Measurements from ENCODE around the gene SRRM3. TPM values are rescaled to one million over a fixed set of nuclear protein-coding genes. Genes with fewer than 3 reads are reported as not detected.
"Not testable (repeated sequence)": the region's sequence is repeated elsewhere in the genome, so short reads cannot be mapped to it uniquely, and the experiment has no call there.

The SRRM3 gene
- total RNA-seq, 1 donor from 2014 or later, result 1.7 TPM

DNA sequence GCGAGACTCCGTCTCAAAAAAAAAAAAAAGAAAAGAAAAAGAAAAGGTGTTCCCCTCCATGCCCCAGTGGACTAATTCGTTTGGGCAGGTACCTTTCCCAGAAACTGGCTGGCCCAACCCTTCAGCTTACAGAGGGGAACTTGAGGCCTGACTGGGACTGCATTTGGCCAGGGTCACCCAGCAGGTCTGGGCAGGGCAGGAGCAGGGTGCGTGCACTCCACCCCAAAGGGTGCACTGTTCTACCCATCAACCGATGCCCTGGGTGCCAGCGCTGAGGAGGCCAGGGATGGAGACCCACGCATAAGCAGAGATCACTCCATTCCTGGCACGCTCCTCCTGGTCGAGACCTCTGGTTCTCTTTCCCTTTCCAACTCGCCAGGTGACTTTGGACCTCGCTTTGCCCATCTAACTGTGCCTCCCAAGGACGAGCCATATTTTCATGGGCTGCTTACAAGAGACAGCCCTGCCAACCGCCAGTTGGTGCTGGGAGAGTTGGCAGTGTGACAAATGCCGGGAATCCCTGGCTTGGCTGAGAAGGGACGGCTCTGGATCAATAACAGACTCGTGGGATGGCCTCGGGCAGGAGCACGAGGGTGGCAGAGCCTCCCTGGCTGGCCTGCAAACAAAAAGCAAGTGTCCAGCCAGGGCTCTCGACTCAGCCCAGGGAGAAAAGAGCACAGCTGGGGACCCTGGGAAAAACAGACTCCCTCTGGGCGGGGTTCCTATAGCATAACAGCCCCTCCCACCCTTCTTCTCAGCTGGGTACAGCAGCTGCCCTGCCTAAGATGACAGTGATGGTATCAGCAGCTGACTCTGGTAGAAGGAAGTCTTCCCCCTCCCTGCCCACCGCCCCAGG is 108.6 kb downstream of the SRRM3 start:
- no peaks in the 10 kb centered on the region for H3K27me3 Mint-ChIP-seq (ENCODE audit: low read depth, unreplicated experiment)
- peaks cover 5% of the 10 kb centered on the region for H3K4me1 ChIP-seq (ENCODE audit: insufficient read depth, low read length)
- no peak overlapping the region for H3K9ac ChIP-seq (ENCODE audit: low read length)
- H2AFZ ChIP-seq (ENCODE audit: low read depth, low read length), result peak overlapping the region; percentile 10
- H3K4me1 Mint-ChIP-seq (ENCODE audit: low read depth, unreplicated experiment), result peaks cover 10% of the 10 kb centered on the region
- H3K4me2 ChIP-seq (ENCODE audit: low read length), result no peak overlapping the region
- H3K36me3 ChIP-seq (ENCODE audit: insufficient read depth, low read length), result no peaks in the 10 kb centered on the region
- no peaks in the 10 kb centered on the region for H4K20me1 ChIP-seq (ENCODE audit: insufficient read depth, low read length)
- no peak overlapping the region for H3K4me3 Mint-ChIP-seq (ENCODE audit: unreplicated experiment)
- no peaks in the 10 kb centered on the region for H3K79me2 ChIP-seq (ENCODE audit: insufficient read depth, low read length)
- no peaks in the 10 kb centered on the region for H3K27me3 ChIP-seq (ENCODE audit: insufficient read depth, low read length)
- TF ChIP-seq, protein P1, sequence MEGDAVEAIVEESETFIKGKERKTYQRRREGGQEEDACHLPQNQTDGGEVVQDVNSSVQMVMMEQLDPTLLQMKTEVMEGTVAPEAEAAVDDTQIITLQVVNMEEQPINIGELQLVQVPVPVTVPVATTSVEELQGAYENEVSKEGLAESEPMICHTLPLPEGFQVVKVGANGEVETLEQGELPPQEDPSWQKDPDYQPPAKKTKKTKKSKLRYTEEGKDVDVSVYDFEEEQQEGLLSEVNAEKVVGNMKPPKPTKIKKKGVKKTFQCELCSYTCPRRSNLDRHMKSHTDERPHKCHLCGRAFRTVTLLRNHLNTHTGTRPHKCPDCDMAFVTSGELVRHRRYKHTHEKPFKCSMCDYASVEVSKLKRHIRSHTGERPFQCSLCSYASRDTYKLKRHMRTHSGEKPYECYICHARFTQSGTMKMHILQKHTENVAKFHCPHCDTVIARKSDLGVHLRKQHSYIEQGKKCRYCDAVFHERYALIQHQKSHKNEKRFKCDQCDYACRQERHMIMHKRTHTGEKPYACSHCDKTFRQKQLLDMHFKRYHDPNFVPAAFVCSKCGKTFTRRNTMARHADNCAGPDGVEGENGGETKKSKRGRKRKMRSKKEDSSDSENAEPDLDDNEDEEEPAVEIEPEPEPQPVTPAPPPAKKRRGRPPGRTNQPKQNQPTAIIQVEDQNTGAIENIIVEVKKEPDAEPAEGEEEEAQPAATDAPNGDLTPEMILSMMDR (IDR thresholded peaks at IDR 0.05; ENCODE audit: insufficient read depth, low read depth, low read length), result no peak
- TF ChIP-seq EZH2 (IDR thresholded peaks at IDR 0.05; ENCODE audit: insufficient read depth, low read length), result no peak
- H3K27ac ChIP-seq (ENCODE audit: low read depth, low read length), result no peak overlapping the region
- FAIRE-seq (no peak), DNase-seq (ENCODE audit: low read depth) (no peak)
- H3K36me3 Mint-ChIP-seq (ENCODE audit: low read depth, unreplicated experiment), result no peaks in the 10 kb centered on the region
- H3K27ac Mint-ChIP-seq (ENCODE audit: unreplicated experiment), result peak overlapping the region; percentile 66
- H3K4me3 ChIP-seq (ENCODE audit: insufficient read depth, low read depth, low read length), result no peak overlapping the region
- no peaks in the 10 kb centered on the region for H3K9me3 ChIP-seq (ENCODE audit: insufficient read depth, low read depth, low read length)
- no peaks in the 10 kb centered on the region for H3K9me3 Mint-ChIP-seq (ENCODE audit: unreplicated experiment)

DNA sequence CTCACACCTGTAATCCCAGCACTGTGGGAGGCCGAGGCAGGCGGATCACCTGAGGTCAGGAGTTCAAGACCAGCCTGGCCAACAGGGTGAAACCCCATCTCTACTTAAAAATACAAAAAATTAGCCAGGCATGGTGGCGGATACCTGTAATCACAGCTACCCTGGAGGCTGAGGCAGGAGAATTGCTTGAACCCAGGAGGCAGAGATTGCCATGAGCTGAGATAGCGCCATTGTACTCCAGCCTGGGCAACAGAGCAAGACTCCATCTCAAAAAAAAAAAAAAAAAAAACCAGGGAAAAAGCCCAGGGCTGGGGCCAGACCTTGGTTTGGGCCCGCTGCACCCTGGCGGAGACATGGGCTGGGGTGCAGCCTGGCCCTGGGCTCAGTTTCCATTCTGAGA is 110.1 kb downstream of the SRRM3 start:
- not testable (repeated sequence) for H3K4me1 ChIP-seq (ENCODE audit: insufficient read depth, low read length); H3K9me3 ChIP-seq (ENCODE audit: insufficient read depth, low read depth, low read length); H3K9ac ChIP-seq (ENCODE audit: low read length); H4K20me1 ChIP-seq (ENCODE audit: insufficient read depth, low read length); H3K79me2 ChIP-seq (ENCODE audit: insufficient read depth, low read length); H3K4me3 ChIP-seq (ENCODE audit: insufficient read depth, low read depth, low read length); FAIRE-seq; H3K27ac Mint-ChIP-seq (ENCODE audit: unreplicated experiment); H2AFZ ChIP-seq (ENCODE audit: low read depth, low read length); DNase-seq (ENCODE audit: low read depth); H3K36me3 ChIP-seq (ENCODE audit: insufficient read depth, low read length); H3K4me1 Mint-ChIP-seq (ENCODE audit: low read depth, unreplicated experiment); H3K36me3 Mint-ChIP-seq (ENCODE audit: low read depth, unreplicated experiment); H3K27ac ChIP-seq (ENCODE audit: low read depth, low read length); H3K9me3 Mint-ChIP-seq (ENCODE audit: unreplicated experiment); H3K27me3 ChIP-seq (ENCODE audit: insufficient read depth, low read length); H3K27me3 Mint-ChIP-seq (ENCODE audit: low read depth, unreplicated experiment); H3K4me2 ChIP-seq (ENCODE audit: low read length); H3K4me3 Mint-ChIP-seq (ENCODE audit: unreplicated experiment)

DNA sequence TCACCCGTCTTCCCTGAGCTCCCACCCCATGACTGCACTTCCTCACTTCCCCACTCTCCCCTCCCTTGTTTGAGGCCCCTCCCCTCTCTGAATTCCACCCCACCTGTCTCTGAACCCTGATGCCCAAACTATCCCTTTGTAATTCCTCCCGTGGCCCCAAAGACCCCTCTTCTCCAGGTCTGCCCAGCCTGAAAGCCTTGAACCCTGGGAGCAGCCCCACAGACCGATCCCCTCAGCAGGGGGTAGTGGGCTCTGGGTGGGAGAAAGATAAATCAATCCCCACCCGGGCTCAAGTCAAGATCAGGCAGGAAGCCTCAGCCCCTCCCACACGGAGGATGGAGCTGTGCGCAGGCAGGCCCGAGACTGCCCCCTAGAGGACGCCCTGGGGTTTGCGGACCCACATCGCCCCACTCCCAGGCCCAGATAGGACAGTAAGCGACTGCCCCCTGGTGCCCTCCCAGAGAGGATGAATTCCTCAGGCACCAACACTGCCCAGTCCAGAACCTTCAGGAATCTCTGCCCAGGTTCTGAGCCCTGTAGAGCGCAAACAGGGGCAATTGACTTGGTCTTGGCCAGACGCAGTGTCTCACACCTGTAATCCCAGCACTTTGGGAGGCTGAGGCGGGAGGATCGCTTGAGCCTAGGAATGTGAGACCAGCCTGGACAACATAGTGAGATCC is 112.5 kb downstream of the SRRM3 start:
- Mint-ChIP-seq H3K4me1 (ENCODE audit: low read depth, unreplicated experiment) (peaks cover 13% of the 10 kb centered on the region), H3K36me3 (ENCODE audit: low read depth, unreplicated experiment) (peaks cover 2% of the 10 kb centered on the region), H3K4me3 (ENCODE audit: unreplicated experiment) (no peak overlapping the region), H3K9me3 (ENCODE audit: unreplicated experiment) (peaks cover 2% of the 10 kb centered on the region), H3K27ac (ENCODE audit: unreplicated experiment) (no peak overlapping the region), H3K27me3 (ENCODE audit: low read depth, unreplicated experiment) (no peaks in the 10 kb centered on the region)
- no peak overlapping the region for H3K27ac ChIP-seq (ENCODE audit: low read depth, low read length)
- H3K4me1 ChIP-seq (ENCODE audit: insufficient read depth, low read length), result peaks cover 14% of the 10 kb centered on the region
- no peaks in the 10 kb centered on the region for H3K27me3 ChIP-seq (ENCODE audit: insufficient read depth, low read length)
- H2AFZ ChIP-seq (ENCODE audit: low read depth, low read length), result peak overlapping the region; percentile 48
- H3K9me3 ChIP-seq (ENCODE audit: insufficient read depth, low read depth, low read length), result no peaks in the 10 kb centered on the region
- no peak overlapping the region for H3K9ac ChIP-seq (ENCODE audit: low read length)
- no peaks in the 10 kb centered on the region for H3K79me2 ChIP-seq (ENCODE audit: insufficient read depth, low read length)
- H4K20me1 ChIP-seq (ENCODE audit: insufficient read depth, low read length), result peaks cover 4% of the 10 kb centered on the region
- TF ChIP-seq EZH2 (IDR thresholded peaks at IDR 0.05; ENCODE audit: insufficient read depth, low read length), result no peak
- TF ChIP-seq, protein P1 (IDR thresholded peaks at IDR 0.05; ENCODE audit: insufficient read depth, low read depth, low read length), result peak; percentile 99
- peak overlapping the region; percentile 61 for H3K4me2 ChIP-seq (ENCODE audit: low read length)
- no peak for FAIRE-seq
- peak; percentile 68 for DNase-seq (ENCODE audit: low read depth)
- no peak overlapping the region for H3K4me3 ChIP-seq (ENCODE audit: insufficient read depth, low read depth, low read length)
- H3K36me3 ChIP-seq (ENCODE audit: insufficient read depth, low read length), result no peaks in the 10 kb centered on the region

DNA sequence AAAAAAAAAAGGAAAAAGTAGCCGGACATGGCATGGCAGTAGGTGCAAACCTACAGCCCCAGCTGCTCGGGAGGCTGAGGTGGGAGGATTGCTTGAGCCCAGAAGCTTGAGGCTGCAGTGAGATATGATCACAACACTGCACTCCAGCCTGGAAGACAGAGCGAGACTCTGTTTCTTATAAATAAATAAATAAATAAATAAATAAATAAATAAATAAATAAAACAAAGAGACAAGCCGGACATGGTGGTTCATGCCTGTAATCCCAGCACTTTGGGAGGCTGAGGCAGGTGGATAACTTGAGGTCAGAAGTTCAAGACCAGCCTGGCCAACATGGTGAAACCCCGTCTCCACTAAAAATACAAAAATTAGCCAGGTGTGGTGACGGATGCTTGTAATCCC is 113.0 kb downstream of the SRRM3 start:
- not testable (repeated sequence) for H3K9ac ChIP-seq (ENCODE audit: low read length); H3K27me3 ChIP-seq (ENCODE audit: insufficient read depth, low read length); H3K27ac ChIP-seq (ENCODE audit: low read depth, low read length); H3K4me3 Mint-ChIP-seq (ENCODE audit: unreplicated experiment); H3K27me3 Mint-ChIP-seq (ENCODE audit: low read depth, unreplicated experiment); H3K4me2 ChIP-seq (ENCODE audit: low read length); H4K20me1 ChIP-seq (ENCODE audit: insufficient read depth, low read length); H3K36me3 Mint-ChIP-seq (ENCODE audit: low read depth, unreplicated experiment); H3K4me3 ChIP-seq (ENCODE audit: insufficient read depth, low read depth, low read length); H3K79me2 ChIP-seq (ENCODE audit: insufficient read depth, low read length); H3K27ac Mint-ChIP-seq (ENCODE audit: unreplicated experiment); DNase-seq (ENCODE audit: low read depth); H2AFZ ChIP-seq (ENCODE audit: low read depth, low read length); FAIRE-seq; H3K9me3 ChIP-seq (ENCODE audit: insufficient read depth, low read depth, low read length); H3K36me3 ChIP-seq (ENCODE audit: insufficient read depth, low read length); H3K9me3 Mint-ChIP-seq (ENCODE audit: unreplicated experiment)
- H3K4me1 ChIP-seq (ENCODE audit: insufficient read depth, low read length), result peaks cover 17% of the 10 kb centered on the region
- peaks cover 13% of the 10 kb centered on the region for H3K4me1 Mint-ChIP-seq (ENCODE audit: low read depth, unreplicated experiment)
